ENCODE results near the gene CD9.

CD9 gene

DNA sequence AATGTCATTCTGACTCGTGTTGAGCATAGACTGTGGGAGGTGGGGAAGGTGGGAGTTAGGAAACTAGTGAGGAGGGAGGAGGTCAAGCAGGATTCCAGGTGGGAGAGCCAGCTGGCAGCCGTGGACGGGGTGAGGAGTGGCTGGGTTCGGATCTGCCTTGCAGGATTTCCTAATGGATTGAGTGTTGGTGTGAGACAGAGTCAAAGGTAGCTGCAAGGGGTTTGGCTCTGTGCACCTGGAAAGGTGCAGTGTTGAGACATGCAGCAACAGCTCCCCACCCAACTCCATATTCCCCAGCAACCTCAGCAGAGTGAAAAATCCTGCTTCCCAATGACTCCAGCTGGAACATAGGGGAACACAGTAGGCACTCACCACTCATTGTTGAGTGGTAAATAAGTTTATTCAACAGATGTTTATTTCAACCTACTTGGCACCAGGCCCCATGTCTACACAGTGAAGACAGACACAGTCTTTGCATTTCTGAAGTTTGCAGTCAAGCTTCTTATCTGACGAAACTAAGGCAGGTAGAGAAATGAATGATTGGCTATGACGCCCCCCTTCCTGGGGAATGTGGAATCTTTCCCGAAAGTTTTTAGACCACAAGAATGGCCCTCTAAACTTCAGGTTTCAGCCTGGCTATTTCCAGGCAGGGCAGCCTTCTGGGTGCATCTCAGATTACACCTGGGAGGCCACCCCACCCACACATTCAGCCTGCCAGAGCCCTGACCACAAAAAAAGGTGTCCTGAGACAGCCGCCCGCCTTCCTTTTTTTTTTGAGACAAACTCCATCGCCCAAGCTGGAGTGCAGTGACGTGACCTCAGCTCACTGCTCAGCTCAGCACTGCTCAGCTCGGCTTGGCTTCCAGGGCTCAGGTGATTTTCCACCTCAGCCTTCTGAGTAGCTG is 72.4 kb downstream of the CD9 start:
- Histone ChIP-seq H3K36me3 (ENCODE audit: control insufficient read depth, insufficient read depth, low read length) (no peaks in the 10 kb centered on the region), H3K9ac (ENCODE audit: low read depth, low read length) (no peak overlapping the region), H3K4me1 (ENCODE audit: control insufficient read depth, insufficient read depth, low read length) (peaks cover 35% of the 10 kb centered on the region), H3K4me3 (ENCODE audit: low read depth, low read length) (no peak overlapping the region), H3K9me3 (ENCODE audit: control insufficient read depth, insufficient read depth, low read length) (no peaks in the 10 kb centered on the region), H3K27me3 (ENCODE audit: control insufficient read depth, insufficient read depth, low read length) (no peaks in the 10 kb centered on the region), H3K27ac (ENCODE audit: low read depth, low read length) (peak overlapping the region; percentile 3)

DNA sequence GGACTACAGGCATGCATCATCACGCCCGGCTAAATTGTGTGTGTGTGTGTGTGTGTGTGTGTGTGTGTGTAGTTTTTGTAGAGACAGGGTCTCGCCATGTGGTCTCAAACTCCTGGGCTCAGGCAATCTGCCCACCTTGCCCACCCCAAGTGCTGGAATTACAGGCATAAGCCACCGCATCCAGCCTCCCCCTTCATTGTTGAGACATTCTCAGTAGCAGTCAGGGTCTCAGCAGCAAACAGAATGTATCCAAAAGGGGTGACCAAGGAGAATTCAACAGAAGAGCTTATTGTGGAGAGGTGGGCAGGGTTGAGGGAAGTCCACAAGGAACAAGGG is 73.0 kb downstream of the CD9 start:
- no peak overlapping the region for H3K27ac ChIP-seq (ENCODE audit: low read depth, low read length)
- no peaks in the 10 kb centered on the region for H3K9me3 ChIP-seq (ENCODE audit: control insufficient read depth, insufficient read depth, low read length)
- no peak overlapping the region for H3K9ac ChIP-seq (ENCODE audit: low read depth, low read length)
- no peaks in the 10 kb centered on the region for H3K36me3 ChIP-seq (ENCODE audit: control insufficient read depth, insufficient read depth, low read length)
- peaks cover 40% of the 10 kb centered on the region for H3K4me1 ChIP-seq (ENCODE audit: control insufficient read depth, insufficient read depth, low read length)
- H3K27me3 ChIP-seq (ENCODE audit: control insufficient read depth, insufficient read depth, low read length), result no peaks in the 10 kb centered on the region
- H3K4me3 ChIP-seq (ENCODE audit: low read depth, low read length), result no peak overlapping the region

DNA sequence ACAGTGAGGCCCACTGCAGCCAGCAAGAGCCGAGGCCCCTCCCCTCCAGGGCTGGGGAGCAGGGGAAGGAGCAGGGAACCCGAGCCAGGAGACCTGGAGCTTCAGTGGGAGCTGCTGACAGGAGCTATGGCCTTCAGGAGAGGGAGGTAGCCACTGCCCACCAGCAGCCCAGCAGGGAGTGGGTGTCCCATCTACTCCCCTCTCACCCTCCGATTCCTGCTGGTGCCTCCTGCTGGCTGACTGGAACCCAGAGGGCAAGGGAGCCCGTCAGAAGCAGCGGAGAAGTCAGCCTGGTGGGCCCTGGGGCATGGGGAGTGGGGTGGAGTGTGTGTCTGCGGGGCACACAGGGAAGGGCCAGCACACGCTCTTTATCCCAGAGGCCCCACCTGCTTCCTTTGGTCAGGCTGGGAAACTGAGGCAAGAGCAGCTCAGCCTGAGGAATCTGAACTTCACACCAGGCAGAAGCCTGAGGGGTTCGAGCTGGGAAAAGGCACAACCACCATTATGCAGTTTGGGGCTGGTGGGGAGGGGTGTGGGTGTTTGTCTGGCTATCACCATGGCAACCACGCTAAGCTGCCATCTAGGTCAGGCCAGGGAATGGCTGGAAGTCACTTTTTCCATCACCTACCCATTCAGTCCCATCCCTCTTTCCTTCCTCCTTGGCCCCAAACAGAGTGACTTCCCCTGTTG is 73.5 kb downstream of the CD9 start:
- H3K4me1 ChIP-seq (ENCODE audit: control insufficient read depth, insufficient read depth, low read length), result peaks cover 36% of the 10 kb centered on the region
- no peak overlapping the region for H3K27ac ChIP-seq (ENCODE audit: low read depth, low read length)
- no peaks in the 10 kb centered on the region for H3K36me3 ChIP-seq (ENCODE audit: control insufficient read depth, insufficient read depth, low read length)
- no peaks in the 10 kb centered on the region for H3K27me3 ChIP-seq (ENCODE audit: control insufficient read depth, insufficient read depth, low read length)
- H3K9ac ChIP-seq (ENCODE audit: low read depth, low read length), result no peak overlapping the region
- no peaks in the 10 kb centered on the region for H3K9me3 ChIP-seq (ENCODE audit: control insufficient read depth, insufficient read depth, low read length)
- H3K4me3 ChIP-seq (ENCODE audit: low read depth, low read length), result no peak overlapping the region

DNA sequence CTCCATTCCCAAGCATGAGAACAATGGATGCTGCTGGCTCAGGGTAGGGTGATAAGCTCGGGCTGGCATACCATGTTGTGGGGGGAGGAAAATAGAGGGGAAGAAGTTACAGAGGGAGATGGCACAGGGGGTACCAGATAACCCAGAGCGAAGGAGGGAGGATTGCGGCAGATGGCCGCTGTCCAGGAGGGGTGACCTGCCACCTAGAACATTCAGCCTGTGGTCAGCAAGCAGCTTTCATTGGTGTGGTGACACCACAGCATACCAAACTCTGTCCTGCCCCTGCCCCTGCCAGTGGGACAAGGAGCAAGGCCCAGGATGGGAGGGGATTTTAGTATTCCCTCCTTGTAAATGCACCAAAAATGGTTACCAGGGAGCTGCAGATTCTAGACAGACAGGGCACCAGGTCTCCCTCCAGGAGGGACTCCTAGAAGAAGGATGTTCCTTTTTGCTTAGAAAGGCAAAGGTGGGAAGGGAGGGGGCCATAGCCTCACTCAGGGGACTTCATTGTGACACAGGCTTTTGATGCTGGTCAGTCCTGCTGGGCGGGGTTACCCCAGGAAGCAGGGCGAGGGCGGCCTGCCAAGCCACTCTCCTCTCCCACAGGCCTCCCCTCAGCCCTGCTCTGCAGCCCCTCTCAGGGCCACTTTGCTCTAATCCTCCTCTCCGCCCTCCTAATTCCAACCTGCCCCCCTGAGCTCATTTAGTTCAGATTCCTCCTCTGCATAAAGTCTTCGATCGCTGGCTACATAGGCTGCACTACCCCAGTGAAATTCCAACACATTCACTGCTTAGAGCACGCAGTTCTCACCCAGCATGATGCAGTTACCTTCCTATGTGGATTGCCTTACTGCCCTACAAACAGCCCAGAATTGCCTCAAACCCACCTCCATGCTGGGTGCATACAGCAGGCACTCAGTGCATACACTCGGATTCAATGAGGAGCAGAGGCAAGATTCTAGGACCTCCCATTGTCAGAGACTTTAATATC is 74.3 kb downstream of the CD9 start:
- H3K9me3 ChIP-seq (ENCODE audit: control insufficient read depth, insufficient read depth, low read length), result no peaks in the 10 kb centered on the region
- H3K4me1 ChIP-seq (ENCODE audit: control insufficient read depth, insufficient read depth, low read length), result peaks cover 32% of the 10 kb centered on the region
- no peak overlapping the region for H3K9ac ChIP-seq (ENCODE audit: low read depth, low read length)

DNA sequence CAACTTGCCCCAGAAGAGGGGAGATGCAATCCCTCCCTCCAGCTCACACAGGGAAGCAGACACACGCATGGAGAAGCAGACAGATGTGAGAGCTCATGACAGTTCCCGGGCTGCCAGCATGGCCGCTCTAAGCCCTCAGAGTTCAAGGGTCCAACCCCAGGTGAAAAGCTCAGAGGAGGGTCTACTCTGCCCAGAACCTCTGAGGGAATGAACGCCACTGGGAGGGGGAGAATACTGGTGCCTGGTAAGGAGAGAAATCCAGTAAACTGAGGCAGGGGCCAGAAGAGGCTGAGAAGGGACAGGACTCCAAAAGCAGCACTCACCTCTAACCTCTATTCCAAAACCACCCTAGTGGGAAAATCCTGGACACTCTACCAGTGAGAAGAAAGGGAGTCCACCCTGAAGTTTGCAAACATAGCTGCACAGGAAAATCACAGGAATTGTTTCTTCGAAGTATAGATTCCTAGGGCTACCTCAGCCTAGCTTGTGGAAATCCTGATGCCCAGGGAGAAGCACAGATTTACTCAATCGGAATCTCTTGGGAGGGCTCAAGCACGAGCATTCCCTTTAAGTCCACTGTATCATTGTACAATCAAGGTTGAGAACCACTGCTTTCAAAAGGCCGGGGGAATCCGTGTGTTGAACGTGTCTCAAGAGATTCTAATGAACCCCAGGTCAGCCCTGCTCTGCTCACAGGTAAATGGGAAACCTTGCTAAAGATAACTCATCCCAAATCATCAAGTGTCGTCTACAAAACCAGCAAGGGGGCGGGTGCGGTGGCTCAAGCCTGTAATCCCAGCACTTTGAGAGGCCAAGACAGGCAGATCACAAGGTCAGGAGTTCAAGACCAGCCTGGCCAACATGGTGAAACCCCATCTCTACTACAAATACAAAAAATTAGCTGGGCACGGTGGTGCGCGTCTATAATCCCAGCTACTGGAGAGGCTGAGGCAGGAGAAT is 76.0 kb downstream of the CD9 start:
- Histone ChIP-seq H3K27ac (ENCODE audit: low read depth, low read length) (no peak overlapping the region), H3K36me3 (ENCODE audit: control insufficient read depth, insufficient read depth, low read length) (no peaks in the 10 kb centered on the region), H3K4me3 (ENCODE audit: low read depth, low read length) (no peak overlapping the region), H3K9me3 (ENCODE audit: control insufficient read depth, insufficient read depth, low read length) (no peaks in the 10 kb centered on the region), H3K4me1 (ENCODE audit: control insufficient read depth, insufficient read depth, low read length) (peaks cover 42% of the 10 kb centered on the region), H3K9ac (ENCODE audit: low read depth, low read length) (no peak overlapping the region), H3K27me3 (ENCODE audit: control insufficient read depth, insufficient read depth, low read length) (no peaks in the 10 kb centered on the region)

More for the DNA sequence above, 74.3 kb downstream of the CD9 start:
- Histone ChIP-seq H3K36me3 (ENCODE audit: control insufficient read depth, insufficient read depth, low read length) (no peaks in the 10 kb centered on the region), H3K4me3 (ENCODE audit: low read depth, low read length) (no peak overlapping the region), H3K27me3 (ENCODE audit: control insufficient read depth, insufficient read depth, low read length) (no peaks in the 10 kb centered on the region), H3K27ac (ENCODE audit: low read depth, low read length) (no peak overlapping the region)

DNA sequence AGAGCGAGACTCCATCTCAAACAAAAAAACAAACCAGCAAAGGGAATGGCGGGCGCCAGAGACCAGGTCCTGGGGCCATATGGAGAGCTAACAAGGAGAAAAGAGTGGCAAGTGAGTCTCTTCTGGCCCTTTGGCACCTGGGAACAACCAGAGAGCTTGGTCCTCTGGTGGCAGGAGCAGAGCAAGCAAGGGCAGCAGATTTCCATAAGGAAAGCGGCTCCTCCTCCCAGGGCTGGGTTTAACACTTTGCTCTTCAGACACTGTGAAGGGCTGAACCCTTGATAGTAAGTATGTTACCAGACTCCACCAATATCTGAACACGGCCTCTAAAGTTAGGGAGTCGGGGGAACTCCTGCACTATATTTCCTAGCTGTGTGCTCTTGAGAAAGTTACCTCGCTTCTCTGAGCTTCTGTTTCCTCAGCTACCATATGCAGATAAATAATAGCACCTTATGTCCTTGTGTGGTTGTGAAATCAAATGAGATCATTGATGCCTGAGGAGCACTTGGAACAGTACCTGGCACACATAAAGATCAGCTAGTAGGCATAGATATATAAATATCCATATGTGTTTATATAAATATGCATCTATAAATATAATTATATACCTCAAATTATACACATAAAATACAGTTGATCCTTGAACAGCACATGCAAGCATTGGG is 76.9 kb downstream of the CD9 start:
- H3K9ac ChIP-seq (ENCODE audit: low read depth, low read length), result no peak overlapping the region
- H3K36me3 ChIP-seq (ENCODE audit: control insufficient read depth, insufficient read depth, low read length), result no peaks in the 10 kb centered on the region
- no peak overlapping the region for H3K4me3 ChIP-seq (ENCODE audit: low read depth, low read length)
- H3K4me1 ChIP-seq (ENCODE audit: control insufficient read depth, insufficient read depth, low read length), result peaks cover 43% of the 10 kb centered on the region
- no peaks in the 10 kb centered on the region for H3K9me3 ChIP-seq (ENCODE audit: control insufficient read depth, insufficient read depth, low read length)
- no peak overlapping the region for H3K27ac ChIP-seq (ENCODE audit: low read depth, low read length)
- no peaks in the 10 kb centered on the region for H3K27me3 ChIP-seq (ENCODE audit: control insufficient read depth, insufficient read depth, low read length)

DNA sequence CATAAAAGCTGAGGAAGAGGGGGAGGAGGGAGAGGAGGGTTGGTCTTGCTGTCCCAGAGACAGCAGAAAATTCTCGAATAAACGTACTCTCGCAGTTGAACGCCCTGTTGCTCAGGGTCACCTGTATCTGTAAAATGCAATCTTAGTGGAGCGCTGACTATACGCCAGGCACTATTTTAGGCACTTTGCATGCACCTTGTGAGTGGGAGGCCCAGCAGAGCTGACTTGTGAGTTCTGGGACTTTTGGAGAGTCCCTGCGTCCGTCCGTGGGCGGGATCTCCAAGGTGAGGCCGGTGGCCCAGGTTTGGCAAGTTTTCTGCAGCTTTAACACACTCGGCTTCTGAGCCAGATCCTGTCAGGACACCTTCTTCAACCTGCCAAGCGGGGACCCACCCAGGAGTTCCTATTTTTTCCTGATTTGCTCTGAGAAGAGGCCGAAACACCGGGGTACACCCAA is 77.8 kb downstream of the CD9 start:
- no peaks in the 10 kb centered on the region for H3K27me3 ChIP-seq (ENCODE audit: control insufficient read depth, insufficient read depth, low read length)
- peak overlapping the region; percentile 74 for H3K27ac ChIP-seq (ENCODE audit: low read depth, low read length)
- peak overlapping the region; percentile 60 for H3K4me3 ChIP-seq (ENCODE audit: low read depth, low read length)
- H3K36me3 ChIP-seq (ENCODE audit: control insufficient read depth, insufficient read depth, low read length), result no peaks in the 10 kb centered on the region
- no peaks in the 10 kb centered on the region for H3K9me3 ChIP-seq (ENCODE audit: control insufficient read depth, insufficient read depth, low read length)
- peaks cover 37% of the 10 kb centered on the region for H3K4me1 ChIP-seq (ENCODE audit: control insufficient read depth, insufficient read depth, low read length)
- H3K9ac ChIP-seq (ENCODE audit: low read depth, low read length), result peak overlapping the region; percentile 60; the same call in 1 of the 2 replicates

DNA sequence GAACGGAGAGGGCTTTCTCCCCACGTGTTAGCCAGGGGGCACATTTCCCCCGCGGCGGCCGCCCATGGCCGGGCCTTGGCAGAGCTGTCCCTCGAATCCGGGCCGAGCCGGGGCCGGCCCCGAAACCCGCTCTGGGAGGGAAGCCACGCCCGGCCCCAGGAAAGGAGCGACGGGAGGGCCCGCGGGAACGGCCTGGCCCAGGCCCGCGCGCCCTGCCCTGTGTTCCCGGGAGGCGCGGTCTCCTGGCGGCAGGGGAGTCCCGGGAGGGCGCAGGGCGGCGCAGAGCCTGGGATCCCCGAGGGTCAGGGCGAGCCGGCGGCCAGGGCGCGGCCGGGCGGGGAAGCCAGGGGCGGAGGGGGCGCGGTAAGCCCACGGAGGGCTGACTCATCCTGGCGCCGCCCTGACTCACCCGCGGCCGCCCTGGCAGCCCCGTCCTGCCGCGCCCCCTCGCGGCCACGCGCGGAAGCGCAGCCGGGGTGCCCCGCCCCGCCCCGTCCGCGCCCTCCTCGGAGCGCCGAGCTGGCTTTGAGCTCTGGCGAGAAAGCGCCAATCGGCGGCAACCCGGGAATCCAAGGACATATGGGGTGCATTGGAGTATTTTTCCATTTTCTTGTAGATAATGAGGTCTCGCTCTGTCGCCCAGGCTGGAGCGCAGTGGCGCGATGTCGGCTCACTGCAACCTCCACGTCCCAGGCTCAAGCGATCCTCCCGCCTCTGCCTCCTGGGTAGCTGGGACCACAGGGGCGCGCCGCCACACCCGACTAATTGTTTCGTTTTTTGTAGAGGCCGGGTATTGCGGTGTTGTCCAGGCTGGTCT is 78.4 kb downstream of the CD9 start:
- Histone ChIP-seq H3K27me3 (ENCODE audit: control insufficient read depth, insufficient read depth, low read length) (no peaks in the 10 kb centered on the region), H3K36me3 (ENCODE audit: control insufficient read depth, insufficient read depth, low read length) (no peaks in the 10 kb centered on the region), H3K9ac (ENCODE audit: low read depth, low read length) (peak overlapping the region; percentile 60), H3K4me1 (ENCODE audit: control insufficient read depth, insufficient read depth, low read length) (peaks cover 31% of the 10 kb centered on the region), H3K9me3 (ENCODE audit: control insufficient read depth, insufficient read depth, low read length) (no peaks in the 10 kb centered on the region), H3K27ac (ENCODE audit: low read depth, low read length) (peak overlapping the region; percentile 74), H3K4me3 (ENCODE audit: low read depth, low read length) (peak overlapping the region; percentile 60)

DNA sequence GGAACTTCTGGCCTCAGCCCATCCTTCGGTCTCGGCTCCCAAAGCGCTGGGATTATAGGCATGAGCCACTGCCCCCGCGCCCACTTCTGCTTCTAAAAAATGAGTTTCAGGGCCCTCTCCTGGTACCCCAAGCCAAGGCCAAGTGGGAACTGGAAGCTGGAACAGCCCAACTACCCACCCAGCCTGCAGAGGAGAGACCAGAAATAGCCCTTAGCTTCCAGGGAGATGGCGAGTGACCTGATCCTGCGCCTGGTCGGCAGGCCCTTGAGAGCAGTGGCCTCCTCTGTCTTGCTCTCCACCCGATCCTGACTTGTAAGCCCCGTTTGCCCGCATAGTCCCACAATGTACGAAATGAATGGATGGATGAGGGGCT is 79.0 kb downstream of the CD9 start:
- Histone ChIP-seq H3K36me3 (ENCODE audit: control insufficient read depth, insufficient read depth, low read length) (no peaks in the 10 kb centered on the region), H3K27me3 (ENCODE audit: control insufficient read depth, insufficient read depth, low read length) (no peaks in the 10 kb centered on the region), H3K27ac (ENCODE audit: low read depth, low read length) (peak overlapping the region; percentile 84), H3K9ac (ENCODE audit: low read depth, low read length) (no peak overlapping the region), H3K4me1 (ENCODE audit: control insufficient read depth, insufficient read depth, low read length) (peaks cover 28% of the 10 kb centered on the region), H3K9me3 (ENCODE audit: control insufficient read depth, insufficient read depth, low read length) (no peaks in the 10 kb centered on the region), H3K4me3 (ENCODE audit: low read depth, low read length) (no peak overlapping the region)
